Mucosa of rectum (tissue), 2 donors: ENCODE results near the gene MAGI2.

Experiments used
- H3K27ac ChIP-seq, 2 donors: one replicate each; pipeline ENCODE4 v1.7.0; 2013; ENCODE audit warnings: inconsistent platforms in 2 of 2, low read depth in 2 of 2, low read length in 2 of 2
- H3K27me3 ChIP-seq, 2 donors: one replicate each; pipeline ENCODE4 v1.7.0; 2013; ENCODE audit warnings: low read length in 2 of 2; ENCODE audit not compliant: control insufficient read depth in 2 of 2, insufficient read depth in 2 of 2
- H3K36me3 ChIP-seq, 2 donors: one replicate each; pipeline ENCODE4 v1.7.0; 2013; ENCODE audit warnings: low read length in 2 of 2; ENCODE audit not compliant: control insufficient read depth in 2 of 2, insufficient read depth in 2 of 2
- H3K4me1 ChIP-seq, 2 donors: one replicate each; pipeline ENCODE4 v1.7.0; 2013; ENCODE audit warnings: low read length in 2 of 2, mild to moderate bottlenecking in 1 of 2; ENCODE audit not compliant: control insufficient read depth in 2 of 2, insufficient read depth in 2 of 2
- H3K4me3 ChIP-seq, 2 donors: one replicate each; pipeline ENCODE4 v1.7.0; 2013; ENCODE audit warnings: low read length in 2 of 2
- H3K9ac ChIP-seq, 2 donors: one replicate each; pipeline ENCODE4 v1.7.0; 2013; ENCODE audit warnings: low read length in 2 of 2, low read depth in 1 of 2, mild to moderate bottlenecking in 1 of 2
- H3K9me3 ChIP-seq, 2 donors: one replicate each; pipeline ENCODE4 v1.7.0; 2013; ENCODE audit warnings: low read length in 2 of 2; ENCODE audit not compliant: control insufficient read depth in 2 of 2
- donor health status: healthy.
- donor health status: Normal muscosa, but diverticular disease.

Gene MAGI2

GRCh38 chr7:78762625-78763024, 690.8 kb downstream of the MAGI2 start:
- H3K27ac ChIP-seq = no peak overlapping the region

GRCh38 chr7:78760620-78761355, 692.7 kb downstream of the MAGI2 start:
- Histone ChIP-seq H3K36me3 (no peaks in the 10 kb centered on the region), H3K27ac (no peak overlapping the region), H3K9me3 (no peaks in the 10 kb centered on the region), H3K9ac (no peak overlapping the region), H3K4me1 (no peaks in the 10 kb centered on the region), H3K4me3 (no peak overlapping the region), H3K27me3 (no peaks in the 10 kb centered on the region)

More at GRCh38 chr7:78762625-78763024, 690.8 kb downstream of the MAGI2 start:
- H3K9me3 ChIP-seq = no peaks in the 10 kb centered on the region
- no peaks in the 10 kb centered on the region for H3K27me3 ChIP-seq
- no peak overlapping the region for H3K4me3 ChIP-seq
- no peaks in the 10 kb centered on the region for H3K36me3 ChIP-seq
- no peaks in the 10 kb centered on the region for H3K4me1 ChIP-seq
- no peak overlapping the region for H3K9ac ChIP-seq

GRCh38 chr7:78752554-78752953, 700.9 kb downstream of the MAGI2 start:
- Histone ChIP-seq H3K4me3 (no peak overlapping the region), H3K9me3 (no peaks in the 10 kb centered on the region), H3K36me3 (no peaks in the 10 kb centered on the region), H3K27me3 (no peaks in the 10 kb centered on the region), H3K27ac (no peak overlapping the region), H3K9ac (no peak overlapping the region), H3K4me1 (no peaks in the 10 kb centered on the region)

- Histone ChIP-seq H3K9ac (no peak overlapping the region), H3K27me3 (no peaks in the 10 kb centered on the region), H3K4me3 (no peak overlapping the region), H3K9me3 (no peaks in the 10 kb centered on the region), H3K4me1 (no peaks in the 10 kb centered on the region), H3K36me3 (no peaks in the 10 kb centered on the region), H3K27ac (no peak overlapping the region)
Observed at GRCh38 chr7:78751253-78751652, 702.2 kb downstream of the MAGI2 start.

GRCh38 chr7:78749052-78749746, 704.3 kb downstream of the MAGI2 start:
- Histone ChIP-seq H3K36me3 (no peaks in the 10 kb centered on the region), H3K27ac (no peak overlapping the region), H3K9me3 (no peaks in the 10 kb centered on the region), H3K27me3 (no peaks in the 10 kb centered on the region), H3K9ac (no peak overlapping the region), H3K4me3 (no peak overlapping the region), H3K4me1 (no peaks in the 10 kb centered on the region)

GRCh38 chr7:78747592-78747991, 705.9 kb downstream of the MAGI2 start:
- Histone ChIP-seq H3K27ac (no peak overlapping the region), H3K27me3 (no peaks in the 10 kb centered on the region), H3K4me3 (no peak overlapping the region), H3K4me1 (no peaks in the 10 kb centered on the region), H3K36me3 (no peaks in the 10 kb centered on the region), H3K9me3 (no peaks in the 10 kb centered on the region), H3K9ac (no peak overlapping the region)

- Histone ChIP-seq H3K9me3 (no peaks in the 10 kb centered on the region), H3K9ac (no peak overlapping the region), H3K27ac (no peak overlapping the region), H3K36me3 (no peaks in the 10 kb centered on the region), H3K27me3 (no peaks in the 10 kb centered on the region), H3K4me3 (no peak overlapping the region), H3K4me1 (no peaks in the 10 kb centered on the region)
Observed at GRCh38 chr7:78746301-78746700, 707.2 kb downstream of the MAGI2 start.

GRCh38 chr7:78742694-78743093, 710.8 kb downstream of the MAGI2 start:
- no peaks in the 10 kb centered on the region for H3K36me3 ChIP-seq
- H3K27ac ChIP-seq = no peak overlapping the region
- H3K9ac ChIP-seq = no peak overlapping the region
- H3K4me3 ChIP-seq = no peak overlapping the region
- no peaks in the 10 kb centered on the region for H3K9me3 ChIP-seq
- H3K27me3 ChIP-seq = no peaks in the 10 kb centered on the region
- no peaks in the 10 kb centered on the region for H3K4me1 ChIP-seq

GRCh38 chr7:78736548-78736947, 716.9 kb downstream of the MAGI2 start:
- Histone ChIP-seq H3K27me3 (no peaks in the 10 kb centered on the region), H3K4me1 (no peaks in the 10 kb centered on the region), H3K27ac (no peak overlapping the region), H3K9me3 (no peaks in the 10 kb centered on the region), H3K4me3 (no peak overlapping the region), H3K9ac (no peak overlapping the region), H3K36me3 (no peaks in the 10 kb centered on the region)

- Histone ChIP-seq H3K4me1 (no peaks in the 10 kb centered on the region), H3K36me3 (no peaks in the 10 kb centered on the region), H3K27ac (no peak overlapping the region), H3K9ac (no peak overlapping the region), H3K4me3 (no peak overlapping the region), H3K9me3 (no peaks in the 10 kb centered on the region), H3K27me3 (no peaks in the 10 kb centered on the region)
Observed at GRCh38 chr7:78734626-78735025, 718.8 kb downstream of the MAGI2 start.
